Measurements from ENCODE around the gene MSRB1. TPM values are rescaled to one million over a fixed set of nuclear protein-coding genes. Genes with fewer than 3 reads are reported as not detected.

The MSRB1 gene
- 10 to 100 TPM; 13.7 to 21.9 TPM for total RNA-seq

GRCh38 chr16:1942810-1943726 lies at the start of gene MSRB1:
MSRB1 (minus strand) TSS chr16:1943199; CDS start chr16:1943156, 43 bp downstream.
- DNase-seq (ENCODE audit: low spot score): peak; percentile 100
- Histone ChIP-seq H3K9me3 (no peaks in the 10 kb centered on the region), H3K4me1 (peaks cover 0 to 19% of the 10 kb centered on the region in 2 donors), H3K4me3 (peak within 1 kb of the TSS; percentile 82 to 94), H3K27me3 (no peaks in the 10 kb centered on the region), H3K27ac (peak within 1 kb of the TSS; percentile 80 to 90), H3K36me3 (peaks cover 24% of the 10 kb centered on the region)
- TF ChIP-seq, protein P1, sequence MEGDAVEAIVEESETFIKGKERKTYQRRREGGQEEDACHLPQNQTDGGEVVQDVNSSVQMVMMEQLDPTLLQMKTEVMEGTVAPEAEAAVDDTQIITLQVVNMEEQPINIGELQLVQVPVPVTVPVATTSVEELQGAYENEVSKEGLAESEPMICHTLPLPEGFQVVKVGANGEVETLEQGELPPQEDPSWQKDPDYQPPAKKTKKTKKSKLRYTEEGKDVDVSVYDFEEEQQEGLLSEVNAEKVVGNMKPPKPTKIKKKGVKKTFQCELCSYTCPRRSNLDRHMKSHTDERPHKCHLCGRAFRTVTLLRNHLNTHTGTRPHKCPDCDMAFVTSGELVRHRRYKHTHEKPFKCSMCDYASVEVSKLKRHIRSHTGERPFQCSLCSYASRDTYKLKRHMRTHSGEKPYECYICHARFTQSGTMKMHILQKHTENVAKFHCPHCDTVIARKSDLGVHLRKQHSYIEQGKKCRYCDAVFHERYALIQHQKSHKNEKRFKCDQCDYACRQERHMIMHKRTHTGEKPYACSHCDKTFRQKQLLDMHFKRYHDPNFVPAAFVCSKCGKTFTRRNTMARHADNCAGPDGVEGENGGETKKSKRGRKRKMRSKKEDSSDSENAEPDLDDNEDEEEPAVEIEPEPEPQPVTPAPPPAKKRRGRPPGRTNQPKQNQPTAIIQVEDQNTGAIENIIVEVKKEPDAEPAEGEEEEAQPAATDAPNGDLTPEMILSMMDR (IDR thresholded peaks at IDR 0.05): no peak

DNA sequence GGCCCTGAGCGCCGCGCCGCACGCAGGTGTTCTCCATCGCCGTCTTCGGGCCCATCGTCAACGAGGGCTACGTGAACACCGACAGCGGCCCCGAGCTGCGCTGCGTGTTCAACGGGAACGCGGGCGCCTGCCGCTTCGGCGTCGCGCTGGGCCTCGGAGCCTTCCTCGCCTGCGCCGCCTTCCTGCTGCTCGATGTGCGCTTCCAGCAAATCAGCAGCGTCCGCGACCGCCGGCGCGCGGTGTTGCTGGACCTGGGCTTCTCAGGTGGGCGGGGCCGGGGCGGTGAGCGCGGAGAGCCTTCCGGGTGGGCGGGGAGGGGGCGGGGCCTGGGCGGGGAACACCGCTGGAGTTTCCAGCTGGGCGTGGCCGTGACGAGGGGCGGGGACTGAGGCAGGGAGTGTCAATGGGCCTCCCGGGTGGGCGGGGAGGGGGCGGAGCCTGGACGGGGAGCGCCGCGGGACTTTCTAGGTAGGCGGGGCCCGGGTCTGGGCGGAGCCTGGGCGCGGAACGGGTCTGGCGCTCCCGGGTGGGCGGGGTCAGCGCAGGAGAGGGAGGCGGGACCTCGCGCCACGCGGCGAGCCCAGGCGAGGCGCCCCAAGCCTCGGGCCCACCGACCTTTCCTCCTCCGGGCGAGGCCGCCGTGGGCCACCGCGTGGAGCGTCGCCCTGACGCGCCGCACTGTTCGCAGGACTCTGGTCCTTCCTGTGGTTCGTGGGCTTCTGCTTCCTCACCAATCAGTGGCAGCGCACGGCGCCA lies 49.1 kb upstream of the MSRB1 start:
- Histone ChIP-seq H3K27ac (peak overlapping the region in 1 of 2 donors; percentile 24), H3K36me3 (peaks cover 2% of the 10 kb centered on the region), H3K27me3 (peaks cover 16 to 26% of the 10 kb centered on the region in 2 donors), H3K4me3 (peak overlapping the region; percentile 19 to 55), H3K9me3 (no peaks in the 10 kb centered on the region), H3K4me1 (peaks cover 0 to 33% of the 10 kb centered on the region in 2 donors)
- peak; percentile 90 for DNase-seq (ENCODE audit: low spot score)
- TF ChIP-seq, protein P1 (IDR thresholded peaks at IDR 0.05): no peak

- Histone ChIP-seq H3K4me3 (peak overlapping the region; percentile 19 to 55), H3K36me3 (peaks cover under 1% of the 10 kb centered on the region), H3K9me3 (no peaks in the 10 kb centered on the region), H3K4me1 (peaks cover 0 to 33% of the 10 kb centered on the region in 2 donors), H3K27me3 (peaks cover 16 to 26% of the 10 kb centered on the region in 2 donors), H3K27ac (peak overlapping the region in 1 of 2 donors; percentile 24)
- DNase-seq (ENCODE audit: low spot score): no peak
- TF ChIP-seq, protein P1 (IDR thresholded peaks at IDR 0.05): no peak
Observed at GRCh38 chr16:1991588-1991947, 48.6 kb upstream of the MSRB1 start.

GRCh38 chr16:1991135-1991551 lies 48.1 kb upstream of the MSRB1 start:
- H3K4me3 ChIP-seq: peak overlapping the region in 1 of 2 donors; percentile 55

More at GRCh38 chr16:1991135-1991551, 48.1 kb upstream of the MSRB1 start:
- H3K27ac ChIP-seq: no peak overlapping the region
- no peak for DNase-seq (ENCODE audit: low spot score)
- H3K4me1 ChIP-seq: peaks cover 0 to 33% of the 10 kb centered on the region in 2 donors
- no peaks in the 10 kb centered on the region for H3K9me3 ChIP-seq
- H3K27me3 ChIP-seq: peaks cover 16 to 26% of the 10 kb centered on the region in 2 donors
- TF ChIP-seq, protein P1 (IDR thresholded peaks at IDR 0.05): no peak
- peaks cover 5% of the 10 kb centered on the region for H3K36me3 ChIP-seq
